HL-60 (cell line): ENCODE measurements around the gene L1TD1.

Source experiments
- DNase-seq, 2 experiments: peaks; one replicate each; pipeline ENCODE4 v3.0.0-alpha.2; 2010 to 2020; ENCODE audit warnings: low read depth in 1 of 2, low spot score in 1 of 2
- H3K27ac ChIP-seq: fragments of 250-450 bp; sonication (Bioruptor Pico); replicated peaks from 2 replicates; pipeline ENCODE4 v1.5.1; 2020; ENCODE audit warnings: mild to moderate bottlenecking, moderate library complexity
- H3K27me3 ChIP-seq: fragments of 250-450 bp; sonication (Bioruptor Pico); 2 replicates; pipeline ENCODE4 v1.5.1; 2021; ENCODE audit warnings: mild to moderate bottlenecking, moderate library complexity; ENCODE audit not compliant: insufficient read depth, poor library complexity, severe bottlenecking
- H3K4me3 ChIP-seq: replicated peaks from 2 replicates; pipeline ENCODE4 v1.5.1; 2011; ENCODE audit warnings: mild to moderate bottlenecking, control low read depth, low read length; ENCODE audit not compliant: insufficient read depth
- CTCF ChIP-seq: IDR thresholded peaks from one replicate; pipeline ENCODE4 v1.5.1; 2011; ENCODE audit warnings: low read length, control low read depth, inconsistent platforms; ENCODE audit not compliant: insufficient read depth
- GABPA ChIP-seq: IDR thresholded peaks from 2 replicates; pipeline ENCODE4 v1.6.1; 2012; ENCODE audit warnings: low read depth
- POLR2AphosphoS5 ChIP-seq: IDR thresholded peaks from 2 replicates; pipeline ENCODE4 v1.6.1; 2012; ENCODE audit warnings: low read depth
- REST ChIP-seq: IDR thresholded peaks from 2 replicates; pipeline ENCODE4 v1.6.1; 2012; ENCODE audit warnings: low read depth; ENCODE audit not compliant: insufficient replicate concordance
- SPI1 ChIP-seq: IDR thresholded peaks from 2 replicates; pipeline ENCODE4 v1.6.1; 2012; ENCODE audit warnings: low read depth, mild to moderate bottlenecking, borderline replicate concordance

Gene L1TD1

DNA sequence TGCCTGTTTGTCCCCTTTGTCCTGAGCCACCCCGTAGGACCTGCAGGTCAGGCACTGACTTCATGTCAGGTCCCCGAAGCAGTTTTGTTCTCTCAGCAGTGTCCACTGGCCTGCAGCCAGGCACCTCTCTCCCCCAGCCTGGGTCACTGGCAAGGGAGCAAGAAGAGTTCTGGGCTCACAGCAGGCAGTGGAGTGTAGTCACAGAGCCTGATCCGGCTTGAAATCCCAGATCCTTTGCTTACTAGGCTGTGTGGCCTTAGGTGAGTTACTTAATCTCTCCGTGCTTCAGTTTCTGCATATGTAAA lies 34.2 kb downstream of the L1TD1 start:
- no peak overlapping the region for H3K27ac ChIP-seq

GRCh38 chr1:62229468-62229867 lies 34.8 kb downstream of the L1TD1 start:
- TF ChIP-seq SPI1 (no peak), GABPA (no peak), REST (no peak), POLR2AphosphoS5 (no peak), CTCF (no peak)
- no peak for DNase-seq
- no peaks in the 10 kb centered on the region for H3K27me3 ChIP-seq
- H3K4me3 ChIP-seq: no peak overlapping the region
- no peak overlapping the region for H3K27ac ChIP-seq

More for the DNA sequence above, 34.2 kb downstream of the L1TD1 start:
- no peak overlapping the region for H3K4me3 ChIP-seq
- no peak for DNase-seq
- TF ChIP-seq GABPA (no peak), CTCF (no peak), REST (no peak), POLR2AphosphoS5 (no peak), SPI1 (no peak)
- no peaks in the 10 kb centered on the region for H3K27me3 ChIP-seq

DNA sequence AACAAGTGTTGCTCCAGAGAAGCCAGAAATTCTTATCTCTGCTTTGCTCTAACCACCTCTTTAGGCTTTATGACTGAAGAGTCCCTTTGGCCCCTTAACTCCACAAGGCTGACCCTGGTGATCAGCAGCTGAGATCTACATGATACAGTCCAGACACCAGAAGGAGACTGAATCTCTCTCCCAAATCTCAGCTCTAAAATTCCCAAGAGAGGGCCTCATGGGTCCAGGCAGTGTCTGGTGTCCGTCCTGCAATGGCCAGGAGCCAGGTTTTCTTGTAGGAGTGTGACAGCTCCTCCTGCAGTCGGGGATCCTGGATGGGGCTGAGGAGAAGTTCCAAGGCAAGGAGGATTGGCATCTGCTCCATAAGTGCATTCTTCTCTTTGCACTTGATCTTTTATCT lies 35.3 kb downstream of the L1TD1 start:
- Histone ChIP-seq H3K27me3 (no peaks in the 10 kb centered on the region), H3K27ac (no peak overlapping the region), H3K4me3 (no peak overlapping the region)
- DNase-seq: no peak
- TF ChIP-seq SPI1: no peak
- TF ChIP-seq GABPA: no peak
- TF ChIP-seq POLR2AphosphoS5: no peak
- TF ChIP-seq REST: no peak
- TF ChIP-seq CTCF: no peak
